Esophagus squamous epithelium (tissue), 5 donors: ENCODE measurements around the gene APP. TPM values are rescaled to one million over a fixed set of nuclear protein-coding genes. Genes with fewer than 3 reads are reported as not detected.

Experiments used
- DNase-seq: peaks from one replicate; lab custom pipeline; 2025; lab: John Stamatoyannopoulos, UW
- H3K27ac ChIP-seq, 4 donors: fragments of 200-600 bp; sonication (generic); one replicate each; pipeline ENCODE4 v1.5.1; 2016 to 2019; ENCODE audit warnings: mild to moderate bottlenecking in 1 of 4
- H3K27me3 ChIP-seq, 4 donors: fragments of 200-600 bp; sonication (generic); 1 replicate in 3 of 4; 2 replicates in 1 of 4; pipeline versions ENCODE4 v1.5.1 to v1.6.0; 2017 to 2021; ENCODE audit warnings: antibody characterized with exemption in 1 of 4
- H3K36me3 ChIP-seq, 3 donors: fragments of 200-600 bp; sonication (generic); one replicate each; pipeline ENCODE4 v1.5.1; 2016 to 2019
- H3K4me1 ChIP-seq, 3 donors: fragments of 200-600 bp; sonication (generic); one replicate each; pipeline ENCODE4 v1.5.1; 2017 to 2019
- H3K4me3 ChIP-seq, 4 donors: fragments of 200-600 bp; sonication (generic); 1 replicate in 3 of 4; 2 replicates in 1 of 4; pipeline ENCODE4 v1.5.1; 2016 to 2019; ENCODE audit warnings: mild to moderate bottlenecking in 2 of 4, moderate library complexity in 1 of 4
- H3K9me3 ChIP-seq, 3 donors: fragments of 200-600 bp; sonication (generic); one replicate each; pipeline ENCODE4 v1.5.1; 2016 to 2019
- POLR2A ChIP-seq, 4 donors: fragments of 450-650 bp; IDR thresholded peaks; one replicate each; pipeline ENCODE4 v1.6.1; 2017; ENCODE audit warnings: antibody characterized with exemption in 4 of 4, mild to moderate bottlenecking in 4 of 4, moderate library complexity in 3 of 4
- WGBS, 2 donors: methylation state at CpG; one replicate each; pipeline ENCODE4 v1.1.5; 2018; 5-methylcytosine and 5-hydroxymethylcytosine counted together
- intact Hi-C: fragments of 100-400 bp; cut with DNase I; formaldehyde crosslinking; loops from one replicate; pipeline ENCODE4 v1.15.0; 2022
- total RNA-seq, 4 donors: library from RNA; depleted of rRNA; stranded (reverse); fragments of >200 nt; gene quantifications; one replicate each; pipeline ENCODE4 v1.1.0, GENCODE V29; 2016
- TF ChIP-seq, protein P1 (sequence below), 6 experiments: fragments of 450-650 bp in 4 of 6; fragments of 200-600 bp in 2 of 6; sonication (generic) in 2 of 6; IDR thresholded peaks; one replicate each; pipeline ENCODE4 v1.5.1; 2016 to 2019; ENCODE audit warnings: antibody characterized with exemption in 6 of 6, mild to moderate bottlenecking in 4 of 6, moderate library complexity in 4 of 6
- donor health status: DM: yes; HTN: yes; CAD: no.

Gene APP
- total RNA-seq, 4 donors from 2014 or later: 58.2 to 277 (median 183) TPM

DNA sequence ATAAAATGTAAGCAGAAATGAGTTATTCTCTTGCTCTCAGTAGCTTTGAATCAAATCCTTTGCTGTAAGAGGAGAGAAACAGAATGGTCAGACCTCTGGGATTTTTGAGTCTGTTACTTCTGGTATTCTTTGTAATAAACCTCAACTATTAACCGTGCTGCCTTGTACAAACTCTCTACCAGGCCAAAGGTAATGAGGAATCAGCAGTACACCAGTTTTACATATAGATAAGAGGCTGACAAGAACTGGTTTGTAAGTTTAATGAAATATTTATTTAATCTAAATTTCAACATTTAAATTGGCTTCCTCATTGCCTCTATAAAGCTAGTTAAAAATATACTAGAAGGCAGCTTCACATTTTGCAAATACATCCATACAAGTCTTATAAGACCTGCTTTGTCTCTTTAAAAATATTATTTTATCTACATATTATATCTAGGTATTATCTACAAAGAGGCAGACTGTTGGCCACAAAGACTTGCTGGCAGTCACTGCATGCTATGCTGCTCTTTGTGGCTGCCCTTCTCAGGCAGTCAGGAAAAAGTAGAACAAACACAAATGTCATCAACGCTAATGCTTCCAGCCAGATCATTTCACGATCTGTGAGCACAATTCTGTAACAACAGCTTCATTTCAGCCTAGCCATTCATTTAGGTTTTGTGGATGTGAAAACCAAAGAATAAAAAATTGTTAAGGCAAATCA lies 262.8 kb downstream of the APP start:
- H3K36me3 ChIP-seq: peaks cover 0 to 52% (median 0%) of the 10 kb centered on the region in 3 donors
- TF ChIP-seq POLR2A (IDR thresholded peaks at IDR 0.05): no peak
- TF ChIP-seq, protein P1, sequence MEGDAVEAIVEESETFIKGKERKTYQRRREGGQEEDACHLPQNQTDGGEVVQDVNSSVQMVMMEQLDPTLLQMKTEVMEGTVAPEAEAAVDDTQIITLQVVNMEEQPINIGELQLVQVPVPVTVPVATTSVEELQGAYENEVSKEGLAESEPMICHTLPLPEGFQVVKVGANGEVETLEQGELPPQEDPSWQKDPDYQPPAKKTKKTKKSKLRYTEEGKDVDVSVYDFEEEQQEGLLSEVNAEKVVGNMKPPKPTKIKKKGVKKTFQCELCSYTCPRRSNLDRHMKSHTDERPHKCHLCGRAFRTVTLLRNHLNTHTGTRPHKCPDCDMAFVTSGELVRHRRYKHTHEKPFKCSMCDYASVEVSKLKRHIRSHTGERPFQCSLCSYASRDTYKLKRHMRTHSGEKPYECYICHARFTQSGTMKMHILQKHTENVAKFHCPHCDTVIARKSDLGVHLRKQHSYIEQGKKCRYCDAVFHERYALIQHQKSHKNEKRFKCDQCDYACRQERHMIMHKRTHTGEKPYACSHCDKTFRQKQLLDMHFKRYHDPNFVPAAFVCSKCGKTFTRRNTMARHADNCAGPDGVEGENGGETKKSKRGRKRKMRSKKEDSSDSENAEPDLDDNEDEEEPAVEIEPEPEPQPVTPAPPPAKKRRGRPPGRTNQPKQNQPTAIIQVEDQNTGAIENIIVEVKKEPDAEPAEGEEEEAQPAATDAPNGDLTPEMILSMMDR (IDR thresholded peaks at IDR 0.05): no peak
- peaks cover 0 to 22% (median 0%) of the 10 kb centered on the region in 3 donors for H3K4me1 ChIP-seq
- no peak for DNase-seq
- peak overlapping the region in 1 of 4 donors; percentile 18 for H3K27ac ChIP-seq
- no peaks in the 10 kb centered on the region for H3K27me3 ChIP-seq
- no peak overlapping the region for H3K4me3 ChIP-seq
- intact Hi-C loops: no loop called here
- H3K9me3 ChIP-seq: no peaks in the 10 kb centered on the region
- WGBS, 2 donors: 50 to 62% methylated on average over 3 of the region's 3 CpGs

DNA sequence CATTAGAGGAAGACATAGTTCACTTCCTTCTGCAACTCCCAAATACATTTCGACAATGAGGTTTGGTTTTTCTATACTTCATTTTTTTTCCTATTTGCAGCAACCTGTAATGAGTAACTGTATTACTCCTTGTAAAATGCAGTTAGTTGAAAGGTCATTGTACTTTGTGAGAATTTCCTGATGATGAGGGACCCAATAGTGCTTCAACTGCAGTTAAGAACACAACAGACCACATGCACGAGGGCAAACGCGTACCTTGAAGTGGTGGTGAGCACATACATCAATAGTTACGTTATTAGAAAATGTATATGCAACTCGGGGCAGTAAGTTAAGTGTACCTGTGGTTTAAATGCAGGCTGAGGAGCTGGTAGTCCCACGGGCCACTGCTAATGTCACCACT lies 264.0 kb downstream of the APP start:
- 80 to 96% methylated on average over 7 of the region's 7 CpGs for WGBS, 2 donors
- TF ChIP-seq POLR2A (IDR thresholded peaks at IDR 0.05): no peak
- TF ChIP-seq, protein P1 (IDR thresholded peaks at IDR 0.05): no peak
- peaks cover 0 to 13% (median 0%) of the 10 kb centered on the region in 3 donors for H3K4me1 ChIP-seq

DNA sequence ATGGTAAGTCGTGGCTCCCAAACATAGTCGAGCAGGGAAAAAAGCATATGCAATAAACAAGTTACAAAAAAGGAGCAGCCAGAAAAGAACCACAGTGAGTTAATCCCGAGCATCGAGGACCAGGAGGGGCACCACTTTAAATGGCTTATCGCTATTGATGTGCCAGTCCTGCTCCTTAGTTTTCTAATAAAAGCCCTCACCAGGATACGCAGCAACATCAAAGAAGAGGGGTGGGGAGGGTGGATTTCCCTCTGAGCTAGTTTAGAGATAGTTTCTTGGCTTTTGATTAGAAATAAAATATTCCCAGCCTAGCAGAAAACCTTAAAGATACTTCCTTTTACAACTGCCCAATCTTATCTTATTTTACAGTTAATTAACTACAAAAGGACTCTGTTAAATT lies 265.4 kb downstream of the APP start:
- peaks cover 0 to 48% (median 0%) of the 10 kb centered on the region in 3 donors for H3K36me3 ChIP-seq
- intact Hi-C loops: no loop called here
- TF ChIP-seq, protein P1 (IDR thresholded peaks at IDR 0.05): no peak
- no peak for TF ChIP-seq POLR2A (IDR thresholded peaks at IDR 0.05)
- H3K4me3 ChIP-seq: no peak overlapping the region
- H3K27ac ChIP-seq: no peak overlapping the region
- DNase-seq: no peak
- H3K9me3 ChIP-seq: no peaks in the 10 kb centered on the region
- H3K27me3 ChIP-seq: no peaks in the 10 kb centered on the region
- peaks cover 0 to 13% (median 0%) of the 10 kb centered on the region in 3 donors for H3K4me1 ChIP-seq
- 84 to 85% methylated on average over 6 of the region's 6 CpGs for WGBS, 2 donors

More for the DNA sequence above, 264.0 kb downstream of the APP start:
- no peak overlapping the region for H3K4me3 ChIP-seq
- intact Hi-C loops: no loop called here
- H3K27me3 ChIP-seq: no peaks in the 10 kb centered on the region
- no peak for DNase-seq
- H3K27ac ChIP-seq: no peak overlapping the region
- peaks cover 0 to 60% (median 0%) of the 10 kb centered on the region in 3 donors for H3K36me3 ChIP-seq
- no peaks in the 10 kb centered on the region for H3K9me3 ChIP-seq

DNA sequence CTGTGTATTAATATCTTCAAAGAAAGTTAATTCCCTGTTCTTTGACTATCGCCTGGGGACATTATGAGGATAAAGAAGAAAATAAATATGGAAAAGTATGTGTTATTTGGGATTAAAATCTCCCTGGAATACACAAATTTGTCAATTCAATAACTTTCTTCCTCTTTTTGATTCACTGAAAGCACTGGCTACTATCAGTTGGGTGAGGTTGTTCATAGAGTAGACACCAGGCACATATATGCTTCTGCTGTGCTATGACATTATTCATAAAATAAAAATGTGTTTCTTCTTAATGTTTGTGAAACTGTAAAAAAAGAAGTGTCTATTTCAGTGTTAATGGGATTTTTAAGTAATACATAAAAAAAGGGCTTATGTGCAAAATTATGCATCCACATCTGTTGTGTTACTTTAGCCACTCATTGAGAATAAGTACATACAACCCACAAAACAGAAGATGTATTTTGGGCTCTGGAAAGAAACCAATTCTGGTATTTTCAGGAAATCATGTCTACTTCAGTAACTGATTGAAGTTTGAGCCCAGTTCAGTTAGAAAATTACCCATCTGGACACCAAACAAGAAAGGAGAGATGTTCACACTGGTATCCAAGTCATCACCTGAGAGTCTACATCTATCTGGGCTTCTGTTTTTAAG lies 266.4 kb downstream of the APP start:
- Histone ChIP-seq H3K4me1 (peaks cover 0 to 13% (median 0%) of the 10 kb centered on the region in 3 donors), H3K4me3 (no peak overlapping the region), H3K27me3 (no peaks in the 10 kb centered on the region), H3K27ac (no peak overlapping the region), H3K36me3 (peaks cover 0 to 44% (median 0%) of the 10 kb centered on the region in 3 donors), H3K9me3 (no peaks in the 10 kb centered on the region)
- no peak for DNase-seq
- TF ChIP-seq, protein P1 (IDR thresholded peaks at IDR 0.05): no peak
- no peak for TF ChIP-seq POLR2A (IDR thresholded peaks at IDR 0.05)
- 71 to 75% methylated on average over 1 of the region's 1 CpG for WGBS, 2 donors
- intact Hi-C loops: no loop called here

DNA sequence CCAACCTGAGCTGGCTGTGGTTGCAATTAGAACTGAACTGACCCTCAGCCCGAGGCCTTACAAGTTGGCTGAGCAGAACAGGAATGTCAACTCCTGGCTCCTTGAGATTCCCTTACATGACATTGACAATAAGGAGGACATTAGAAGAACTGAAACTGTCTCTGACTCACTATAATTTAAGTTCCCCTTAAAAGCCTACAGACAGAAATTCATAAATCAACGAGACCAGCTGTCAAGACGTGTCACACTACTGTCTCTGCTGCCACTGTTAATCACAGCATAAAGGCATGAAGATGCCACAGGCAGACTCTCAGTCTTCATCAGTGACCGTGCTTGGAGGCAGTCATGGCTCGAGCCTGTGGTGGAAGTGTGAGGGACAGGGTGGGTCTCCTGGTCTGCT lies 267.0 kb downstream of the APP start:
- Histone ChIP-seq H3K4me1 (peaks cover 0 to 17% (median 4%) of the 10 kb centered on the region in 3 donors), H3K9me3 (no peaks in the 10 kb centered on the region), H3K36me3 (peaks cover 0 to 44% (median 0%) of the 10 kb centered on the region in 3 donors), H3K27ac (no peak overlapping the region), H3K27me3 (no peaks in the 10 kb centered on the region), H3K4me3 (no peak overlapping the region)
- no peak for TF ChIP-seq POLR2A (IDR thresholded peaks at IDR 0.05)
- TF ChIP-seq, protein P1 (IDR thresholded peaks at IDR 0.05): no peak
- 63 to 73% methylated on average over 4 to 5 of the region's 5 CpGs for WGBS, 2 donors
- no peak for DNase-seq
- intact Hi-C loops: no loop called here
